CD14-positive monocyte (primary cell): ENCODE results near the gene ABCC4. TPM values are rescaled to one million over a fixed set of nuclear protein-coding genes. Genes with fewer than 3 reads are reported as not detected.

ENCODE experiments used
- DNase-seq, 3 donors: peaks; one replicate each; pipeline ENCODE4 v3.0.0-alpha.2; 2011 to 2022
- H2AFZ ChIP-seq: 2 replicates; pipeline ENCODE4 v1.6.0; 2012; ENCODE audit warnings: mild to moderate bottlenecking, low read depth, low read length, inconsistent platforms; ENCODE audit not compliant: insufficient read depth, poor library complexity, severe bottlenecking
- H3K27ac ChIP-seq, 2 donors: 1 replicate in 1 of 2; 2 replicates in 1 of 2; pipeline ENCODE4 v1.5.1; 2012 to 2013; ENCODE audit warnings: low read length in 2 of 2, control low read depth in 1 of 2, inconsistent platforms in 1 of 2, low read depth in 1 of 2, mild to moderate bottlenecking in 1 of 2
- H3K27me3 ChIP-seq, 2 donors: one replicate each; pipeline versions ENCODE4 v1.6.0 to v1.6.1; 2011 to 2013; ENCODE audit warnings: low read length in 2 of 2; ENCODE audit not compliant: control insufficient read depth in 2 of 2, insufficient read depth in 2 of 2
- H3K36me3 ChIP-seq, 2 donors: replicated peaks in 1 of 2; 1 replicate in 1 of 2; 2 replicates in 1 of 2; pipeline versions ENCODE4 v1.5.1 to v1.6.1; 2012 to 2013; ENCODE audit warnings: low read length in 2 of 2, control low read depth in 1 of 2, inconsistent platforms in 1 of 2, mild to moderate bottlenecking in 1 of 2; ENCODE audit not compliant: insufficient read depth in 2 of 2, control insufficient read depth in 1 of 2
- H3K4me1 ChIP-seq, 2 donors: 1 replicate in 1 of 2; 2 replicates in 1 of 2; pipeline versions ENCODE4 v1.5.1 to v1.6.1; 2012 to 2013; ENCODE audit warnings: low read length in 2 of 2, control low read depth in 1 of 2, inconsistent platforms in 1 of 2, mild to moderate bottlenecking in 1 of 2, moderate library complexity in 1 of 2; ENCODE audit not compliant: insufficient read depth in 2 of 2, control insufficient read depth in 1 of 2
- H3K4me2 ChIP-seq: replicated peaks from 2 replicates; pipeline ENCODE3; 2012; ENCODE audit warnings: low read length, moderate library complexity, mild to moderate bottlenecking; ENCODE audit not compliant: poor library complexity, severe bottlenecking; ENCODE audit errors: extremely low read depth
- H3K4me3 ChIP-seq, 3 experiments: fragments of 200-600 bp in 1 of 3; sonication (generic) in 1 of 3; replicated peaks in 1 of 3; 1 replicate in 2 of 3; 2 replicates in 1 of 3; pipeline ENCODE4 v1.5.1; 2011 to 2013; ENCODE audit warnings: low read length in 3 of 3, mild to moderate bottlenecking in 3 of 3, control low read depth in 2 of 3, low read depth in 2 of 3, inconsistent platforms in 1 of 3, moderate library complexity in 1 of 3
- H3K79me2 ChIP-seq: 2 replicates; pipeline ENCODE4 v1.6.0; 2012; ENCODE audit warnings: mild to moderate bottlenecking, control low read depth, inconsistent platforms, low read length, moderate library complexity; ENCODE audit not compliant: insufficient read depth
- H3K9ac ChIP-seq: 2 replicates; pipeline ENCODE4 v1.6.0; 2017; ENCODE audit warnings: low read length, mild to moderate bottlenecking; ENCODE audit not compliant: insufficient read depth, poor library complexity, severe bottlenecking
- H3K9me3 ChIP-seq, 2 donors: replicated peaks in 1 of 2; 1 replicate in 1 of 2; 2 replicates in 1 of 2; pipeline versions ENCODE4 v1.5.1 to v1.6.1; 2012 to 2013; ENCODE audit warnings: low read length in 2 of 2, control low read depth in 1 of 2; ENCODE audit not compliant: control insufficient read depth in 1 of 2, insufficient read depth in 1 of 2
- H4K20me1 ChIP-seq: 2 replicates; pipeline ENCODE4 v1.6.0; 2012; ENCODE audit warnings: mild to moderate bottlenecking, low read length, control low read depth, moderate library complexity; ENCODE audit not compliant: insufficient read depth
- H3K27ac Mint-ChIP-seq, 7 donors: one replicate each; pipeline ENCODE4 v1.8.0; 2020; ENCODE audit warnings: mild to moderate bottlenecking in 7 of 7, mixed read lengths in 7 of 7, moderate library complexity in 6 of 7, inconsistent platforms in 2 of 7
- H3K27me3 Mint-ChIP-seq, 3 donors: one replicate each; pipeline ENCODE4 v1.8.0; 2021 to 2022; ENCODE audit warnings: low read depth in 3 of 3, mild to moderate bottlenecking in 3 of 3, mixed read lengths in 3 of 3, moderate library complexity in 3 of 3, inconsistent platforms in 1 of 3
- H3K36me3 Mint-ChIP-seq, 2 donors: one replicate each; pipeline ENCODE4 v1.8.0; 2020; ENCODE audit warnings: mixed read lengths in 2 of 2, inconsistent platforms in 1 of 2, mild to moderate bottlenecking in 1 of 2
- H3K4me1 Mint-ChIP-seq: one replicate; pipeline ENCODE4 v1.8.0; 2020; ENCODE audit warnings: mild to moderate bottlenecking, mixed read lengths
- H3K4me3 Mint-ChIP-seq, 2 donors: one replicate each; pipeline ENCODE4 v1.8.0; 2020; ENCODE audit warnings: mild to moderate bottlenecking in 2 of 2, mixed read lengths in 2 of 2, moderate library complexity in 1 of 2
- H3K9me3 Mint-ChIP-seq, 7 donors: one replicate each; pipeline ENCODE4 v1.8.0; 2020 to 2022; ENCODE audit warnings: mixed read lengths in 7 of 7, mild to moderate bottlenecking in 6 of 7, moderate library complexity in 6 of 7, inconsistent platforms in 2 of 7
- CTCF ChIP-seq: fragments of 200-600 bp; IDR thresholded peaks from one replicate; pipeline ENCODE4 v1.8.0; 2022; ENCODE audit warnings: antibody characterized with exemption, mild to moderate bottlenecking
- WGBS: methylation state at CpG from one replicate; pipeline ENCODE4 v1.1.5; 2013; ENCODE audit warnings: missing lambda C conversion rate; ENCODE audit not compliant: insufficient coverage; 5-methylcytosine and 5-hydroxymethylcytosine counted together
- intact Hi-C, 2 donors: fragments of 100-400 bp; cut with micrococcal nuclease; formaldehyde crosslinking; loops; one replicate each; pipeline versions ENCODE4 v1.15.0 to v1.15.1; 2023
- polyA plus RNA-seq, 3 donors: library from polyadenylated mRNA; depleted of rRNA in 1 of 3; unstranded in 2 of 3; stranded (reverse) in 1 of 3; fragments of 300-500 nt in 2 of 3; fragments of >200 nt in 1 of 3; fragmentation: Illumina TruSeq in 2 of 3; gene quantifications; 1 replicate in 2 of 3; 2 replicates in 1 of 3; pipeline ENCODE4 v1.2.3, GENCODE V29; 2012 to 2021

Gene ABCC4
- polyA plus RNA-seq, 3 donors = 0.96 to 2.5 (median 1.7) TPM

- H3K27ac ChIP-seq = no peak overlapping the region
- H2AFZ ChIP-seq = no peak overlapping the region
- intact Hi-C loops = no loop called here
- WGBS = 100% methylated on average over 3 of the region's 7 CpGs
- DNase-seq = no peak
- Mint-ChIP-seq H3K4me3 (no peak overlapping the region), H3K9me3 (peaks cover 0 to 2% (median 0%) of the 10 kb centered on the region in 7 donors), H3K27me3 (no peaks in the 10 kb centered on the region), H3K4me1 (no peaks in the 10 kb centered on the region), H3K27ac (no peak overlapping the region), H3K36me3 (peaks cover 9 to 10% of the 10 kb centered on the region in 2 donors)
- no peak overlapping the region for H3K4me2 ChIP-seq
- H3K36me3 ChIP-seq = no peaks in the 10 kb centered on the region
- no peaks in the 10 kb centered on the region for H3K9me3 ChIP-seq
- H4K20me1 ChIP-seq = no peaks in the 10 kb centered on the region
- no peak overlapping the region for H3K9ac ChIP-seq
- no peaks in the 10 kb centered on the region for H3K27me3 ChIP-seq
- no peaks in the 10 kb centered on the region for H3K79me2 ChIP-seq
- no peak overlapping the region for H3K4me3 ChIP-seq
- H3K4me1 ChIP-seq = no peaks in the 10 kb centered on the region
- TF ChIP-seq CTCF = no peak
These were observed 265.7 kb downstream of the ABCC4 start for GRCh38 chr13:95035311-95036109.

GRCh38 chr13:95033890-95034289, 267.4 kb downstream of the ABCC4 start:
- Histone ChIP-seq H3K36me3 (no peaks in the 10 kb centered on the region), H3K4me1 (no peaks in the 10 kb centered on the region), H4K20me1 (no peaks in the 10 kb centered on the region), H2AFZ (no peak overlapping the region), H3K27me3 (no peaks in the 10 kb centered on the region), H3K79me2 (no peaks in the 10 kb centered on the region), H3K27ac (no peak overlapping the region), H3K9me3 (no peaks in the 10 kb centered on the region), H3K9ac (no peak overlapping the region), H3K4me3 (no peak overlapping the region), H3K4me2 (no peak overlapping the region)
- intact Hi-C loops = no loop called here
- no peak overlapping the region for H3K4me3 Mint-ChIP-seq
- peaks cover 8 to 10% of the 10 kb centered on the region in 2 donors for H3K36me3 Mint-ChIP-seq
- no peaks in the 10 kb centered on the region for H3K27me3 Mint-ChIP-seq
- peaks cover 0 to 2% (median 0%) of the 10 kb centered on the region in 7 donors for H3K9me3 Mint-ChIP-seq
- no peak for DNase-seq
- WGBS = no CpG with 5 or more reads among the region's 1 CpG
- TF ChIP-seq CTCF = no peak
- H3K27ac Mint-ChIP-seq = no peak overlapping the region
- H3K4me1 Mint-ChIP-seq = no peaks in the 10 kb centered on the region
